Activated CD4-positive, alpha-beta T cell treated with anti-CD3 and anti-CD28 coated beads, Interleukin-10, Interleukin-2, amounts not matched to agents 100 ng/mL and 50 ng/mL, durations not matched to agents 16 hours and 8 hours (primary cell): ENCODE results near the gene EIF4G3.

ENCODE experiments used
- DNase-seq: peaks from one replicate; pipeline ENCODE4 v3.0.0-alpha.2; 2020

EIF4G3 gene

GRCh38 chr1:20987831-20988825, 188.6 kb downstream of the EIF4G3 start:
- no peak for DNase-seq

GRCh38 chr1:20983297-20983889, 193.3 kb downstream of the EIF4G3 start:
- no peak for DNase-seq

GRCh38 chr1:20982316-20982715, 194.4 kb downstream of the EIF4G3 start:
- DNase-seq, result no peak

GRCh38 chr1:20981915-20982314, 194.8 kb downstream of the EIF4G3 start:
- DNase-seq, result no peak

- DNase-seq, result no peak
Observed at GRCh38 chr1:20980051-20980450, 196.6 kb downstream of the EIF4G3 start.

- DNase-seq, result no peak
Observed at GRCh38 chr1:20978413-20978812, 198.3 kb downstream of the EIF4G3 start.

- DNase-seq, result no peak
Observed at GRCh38 chr1:20975668-20976067, 201.0 kb downstream of the EIF4G3 start.

- DNase-seq, result peak; percentile 67
Observed at GRCh38 chr1:20974951-20975350, 201.7 kb downstream of the EIF4G3 start.

GRCh38 chr1:20974069-20974468, 202.6 kb downstream of the EIF4G3 start:
- DNase-seq, result no peak

GRCh38 chr1:20972855-20973254, 203.8 kb downstream of the EIF4G3 start:
- no peak for DNase-seq

- no peak for DNase-seq
Observed at GRCh38 chr1:20964540-20965484, 211.9 kb downstream of the EIF4G3 start.

- no peak for DNase-seq
Observed at GRCh38 chr1:20962576-20963258, 214.0 kb downstream of the EIF4G3 start.

- no peak for DNase-seq
Observed at GRCh38 chr1:20958430-20958829, 218.3 kb downstream of the EIF4G3 start.

- DNase-seq, result peak; percentile 65
Observed at GRCh38 chr1:20956272-20956671, 220.4 kb downstream of the EIF4G3 start.

- no peak for DNase-seq
Observed at GRCh38 chr1:20950679-20951078, 226.0 kb downstream of the EIF4G3 start.

- DNase-seq, result no peak
Observed at GRCh38 chr1:20949871-20950590, 226.7 kb downstream of the EIF4G3 start.

- DNase-seq, result no peak
Observed at GRCh38 chr1:20948101-20948500, 228.6 kb downstream of the EIF4G3 start.

- no peak for DNase-seq
Observed at GRCh38 chr1:20947409-20947808, 229.3 kb downstream of the EIF4G3 start.

GRCh38 chr1:20936621-20937020, 240.1 kb downstream of the EIF4G3 start:
- no peak for DNase-seq

GRCh38 chr1:20936216-20936615, 240.5 kb downstream of the EIF4G3 start:
- DNase-seq, result no peak

GRCh38 chr1:20935717-20936116, 241.0 kb downstream of the EIF4G3 start:
- DNase-seq, result no peak
